ENCODE measurements around the gene PPP1R1C.
"Not testable (repeated sequence)": the region's sequence is repeated elsewhere in the genome, so short reads cannot be mapped to it uniquely, and the experiment has no call there.

The PPP1R1C gene

GRCh38 chr2:181985632-181986205 is at the start of gene PPP1R1C:
TSS of gene PPP1R1C (plus strand) at chr2:181985853. CDS start at chr2:181986111, 258 bp downstream.
- no peak for DNase-seq (ENCODE audit: low read depth in 1 of 2, low spot score in 1 of 2)

- no peak for DNase-seq (ENCODE audit: low read depth in 1 of 2, low spot score in 1 of 2)
Observed at GRCh38 chr2:181937473-181937872, 48.2 kb upstream of the PPP1R1C start.

- DNase-seq (ENCODE audit: low read depth in 1 of 2, low spot score in 1 of 2): no peak
Observed at GRCh38 chr2:181943411-181944124, 42.1 kb upstream of the PPP1R1C start.

GRCh38 chr2:181944164-181944913 is 41.3 kb upstream of the PPP1R1C start:
- no peak for DNase-seq (ENCODE audit: low read depth in 1 of 2, low spot score in 1 of 2)

- no peak for DNase-seq (ENCODE audit: low read depth in 1 of 2, low spot score in 1 of 2)
Observed at GRCh38 chr2:181944914-181945291, 40.8 kb upstream of the PPP1R1C start.

GRCh38 chr2:181946444-181947127 is 39.1 kb upstream of the PPP1R1C start:
- DNase-seq (ENCODE audit: low read depth in 1 of 2, low spot score in 1 of 2): no peak

- DNase-seq (ENCODE audit: low read depth in 1 of 2, low spot score in 1 of 2): no peak
Observed at GRCh38 chr2:181947273-181947672, 38.4 kb upstream of the PPP1R1C start.

- no peak for DNase-seq (ENCODE audit: low read depth in 1 of 2, low spot score in 1 of 2)
Observed at GRCh38 chr2:181948227-181948626, 37.4 kb upstream of the PPP1R1C start.

GRCh38 chr2:181949047-181949446 is 36.6 kb upstream of the PPP1R1C start:
- no peak for DNase-seq (ENCODE audit: low read depth in 1 of 2, low spot score in 1 of 2)

GRCh38 chr2:181952404-181953226 is 33.0 kb upstream of the PPP1R1C start:
- DNase-seq (ENCODE audit: low read depth in 1 of 2, low spot score in 1 of 2): no peak

- DNase-seq (ENCODE audit: low read depth in 1 of 2, low spot score in 1 of 2): peak; percentile 22 to 49
Observed at GRCh38 chr2:181953881-181954537, 31.6 kb upstream of the PPP1R1C start.

GRCh38 chr2:181954538-181954883 is 31.1 kb upstream of the PPP1R1C start:
- DNase-seq (ENCODE audit: low read depth in 1 of 2, low spot score in 1 of 2): no peak

- no peak for DNase-seq (ENCODE audit: low read depth in 1 of 2, low spot score in 1 of 2)
Observed at GRCh38 chr2:181955010-181955409, 30.6 kb upstream of the PPP1R1C start.

- DNase-seq (ENCODE audit: low read depth in 1 of 2, low spot score in 1 of 2): not testable (repeated sequence)
Observed at GRCh38 chr2:181955866-181956265, 29.8 kb upstream of the PPP1R1C start.

GRCh38 chr2:181957668-181958067 is 28.0 kb upstream of the PPP1R1C start:
- no peak for DNase-seq (ENCODE audit: low read depth in 1 of 2, low spot score in 1 of 2)

- no peak for DNase-seq (ENCODE audit: low read depth in 1 of 2, low spot score in 1 of 2)
Observed at GRCh38 chr2:181958726-181959125, 26.9 kb upstream of the PPP1R1C start.

- no peak for DNase-seq (ENCODE audit: low read depth in 1 of 2, low spot score in 1 of 2)
Observed at GRCh38 chr2:181959508-181959907, 26.1 kb upstream of the PPP1R1C start.

GRCh38 chr2:181961167-181961566 is 24.5 kb upstream of the PPP1R1C start:
- DNase-seq (ENCODE audit: low read depth in 1 of 2, low spot score in 1 of 2): not testable (repeated sequence)

GRCh38 chr2:181962142-181962541 is 23.5 kb upstream of the PPP1R1C start:
- DNase-seq (ENCODE audit: low read depth in 1 of 2, low spot score in 1 of 2): no peak

- no peak for DNase-seq (ENCODE audit: low read depth in 1 of 2, low spot score in 1 of 2)
Observed at GRCh38 chr2:181970160-181970794, 15.4 kb upstream of the PPP1R1C start.
